ENCODE results near the gene PTPRD. TPM values are rescaled to one million over a fixed set of nuclear protein-coding genes. Genes with fewer than 3 reads are reported as not detected.

Gene PTPRD
- polyA plus RNA-seq, 1 donor: 88.9 TPM

DNA sequence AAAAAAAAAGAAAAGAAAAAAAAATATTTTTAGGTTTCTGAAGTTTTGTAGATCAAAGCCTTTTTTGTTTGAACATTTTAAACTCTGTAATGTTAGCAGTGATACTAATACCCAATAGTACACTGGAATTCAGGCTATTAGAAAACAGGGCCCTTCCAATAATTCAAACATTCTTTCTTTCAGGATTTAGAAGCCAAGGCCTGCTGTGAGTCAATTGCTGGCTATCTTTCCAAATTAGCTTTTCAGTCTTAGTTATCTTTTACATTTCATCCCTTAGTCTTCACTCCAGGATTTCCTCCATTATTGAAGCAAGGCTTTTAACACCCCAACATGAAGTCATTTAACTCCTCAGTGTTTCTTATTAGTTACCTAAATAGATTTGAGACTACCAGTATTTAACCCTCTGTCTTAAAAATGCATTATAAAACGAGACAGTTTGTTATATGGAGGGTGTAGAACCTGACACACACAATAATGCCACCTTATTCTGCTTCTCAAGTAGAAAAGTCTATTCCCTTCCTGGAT, 1861.3 kb downstream of the PTPRD start:
- no peak for DNase-seq

DNA sequence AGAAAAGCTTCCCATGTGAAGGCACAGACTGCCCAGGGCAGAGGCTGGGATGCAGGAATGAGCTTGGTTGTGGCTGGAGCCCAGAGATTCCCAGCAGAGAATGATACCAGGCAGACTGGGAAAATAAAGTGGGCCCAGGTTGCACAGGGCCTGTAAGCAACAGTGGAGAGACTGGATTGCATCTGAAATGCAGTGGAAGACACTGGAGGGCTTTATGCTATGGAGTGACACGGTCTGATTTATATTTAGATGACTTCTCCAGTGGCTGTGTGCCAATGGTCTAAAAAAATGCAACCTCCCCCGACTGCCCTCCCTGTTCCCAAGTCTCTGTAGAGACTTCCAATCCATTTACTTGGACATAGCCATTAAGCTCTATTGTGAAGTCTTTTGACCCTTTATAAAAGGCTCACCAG, 1862.2 kb downstream of the PTPRD start:
- peak; percentile 38 for DNase-seq

DNA sequence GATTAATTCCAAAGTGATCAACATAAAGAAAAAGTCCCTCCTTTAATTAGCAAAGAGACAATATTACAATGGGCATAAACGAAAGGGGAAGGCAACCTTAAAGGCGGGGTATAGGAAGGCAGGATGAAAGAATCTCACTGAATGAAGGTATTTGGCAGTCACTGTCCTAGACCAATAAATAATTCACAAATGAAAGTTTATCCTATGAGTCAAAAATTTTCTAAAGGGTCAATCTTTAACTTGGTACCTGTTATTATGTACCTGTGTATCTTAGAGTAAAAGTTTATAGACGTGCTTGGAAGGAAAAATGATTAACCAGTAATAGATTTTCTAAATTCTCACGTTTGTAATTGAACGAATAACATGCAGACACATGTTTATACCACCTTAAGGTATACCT, 1867.5 kb downstream of the PTPRD start:
- DNase-seq: no peak

DNA sequence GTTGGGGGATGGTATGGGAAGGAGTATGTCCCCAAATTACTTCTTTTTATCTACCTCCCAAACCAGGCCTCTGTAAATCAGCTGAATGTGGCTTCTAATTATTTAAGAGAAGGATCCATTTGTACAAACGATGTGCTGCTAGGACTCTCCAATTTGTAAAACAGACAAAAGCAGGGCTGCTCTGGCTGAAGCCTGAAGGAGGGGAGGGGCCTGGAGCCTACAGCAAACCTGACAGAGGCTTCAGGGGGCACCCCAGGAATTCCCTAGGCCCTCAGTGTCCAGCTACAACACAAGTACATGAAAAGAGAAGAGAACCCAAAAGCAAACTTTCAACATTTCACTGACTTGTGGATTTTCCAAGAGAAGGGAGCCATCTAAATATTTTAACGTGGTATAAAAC, 1873.9 kb downstream of the PTPRD start:
- DNase-seq: no peak

DNA sequence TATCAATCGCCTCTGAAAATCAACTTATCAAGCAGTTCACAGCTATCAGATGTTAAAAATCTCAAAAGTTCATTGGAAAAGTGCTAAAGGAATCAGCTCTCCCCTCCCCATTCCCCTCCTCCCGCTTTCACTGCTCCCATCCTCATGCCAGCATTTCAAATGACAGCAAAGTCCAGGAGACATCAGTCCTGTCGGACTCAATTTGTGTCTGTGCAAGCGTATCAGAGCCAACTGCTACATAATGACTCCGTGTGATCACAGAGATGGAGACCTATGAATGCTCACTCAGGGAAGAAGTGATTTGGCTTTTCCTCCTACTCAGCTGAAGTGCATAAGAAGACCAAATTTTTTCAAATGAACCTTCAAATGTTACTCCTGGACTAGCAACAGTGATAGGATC, 1876.0 kb downstream of the PTPRD start:
- DNase-seq: no peak

DNA sequence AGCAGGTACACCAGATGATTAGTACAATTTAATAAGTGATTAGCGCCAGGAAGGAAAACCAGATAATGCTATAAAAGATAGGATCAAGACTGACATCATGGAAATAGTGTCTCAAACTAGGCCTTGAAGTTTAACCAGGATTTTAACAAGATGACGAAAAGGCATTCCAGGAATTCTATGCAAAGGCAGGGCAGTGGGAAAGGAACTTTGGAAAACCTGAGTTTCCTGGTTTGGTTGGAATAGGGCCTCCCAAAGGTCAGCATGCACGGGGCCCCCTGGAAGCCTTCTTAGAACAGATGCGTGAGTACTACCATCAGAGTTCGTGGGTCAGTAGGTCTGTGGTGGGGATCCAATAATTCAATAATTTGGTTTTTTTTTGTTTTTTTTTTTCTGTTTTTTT, 1878.0 kb downstream of the PTPRD start:
- no peak for DNase-seq

DNA sequence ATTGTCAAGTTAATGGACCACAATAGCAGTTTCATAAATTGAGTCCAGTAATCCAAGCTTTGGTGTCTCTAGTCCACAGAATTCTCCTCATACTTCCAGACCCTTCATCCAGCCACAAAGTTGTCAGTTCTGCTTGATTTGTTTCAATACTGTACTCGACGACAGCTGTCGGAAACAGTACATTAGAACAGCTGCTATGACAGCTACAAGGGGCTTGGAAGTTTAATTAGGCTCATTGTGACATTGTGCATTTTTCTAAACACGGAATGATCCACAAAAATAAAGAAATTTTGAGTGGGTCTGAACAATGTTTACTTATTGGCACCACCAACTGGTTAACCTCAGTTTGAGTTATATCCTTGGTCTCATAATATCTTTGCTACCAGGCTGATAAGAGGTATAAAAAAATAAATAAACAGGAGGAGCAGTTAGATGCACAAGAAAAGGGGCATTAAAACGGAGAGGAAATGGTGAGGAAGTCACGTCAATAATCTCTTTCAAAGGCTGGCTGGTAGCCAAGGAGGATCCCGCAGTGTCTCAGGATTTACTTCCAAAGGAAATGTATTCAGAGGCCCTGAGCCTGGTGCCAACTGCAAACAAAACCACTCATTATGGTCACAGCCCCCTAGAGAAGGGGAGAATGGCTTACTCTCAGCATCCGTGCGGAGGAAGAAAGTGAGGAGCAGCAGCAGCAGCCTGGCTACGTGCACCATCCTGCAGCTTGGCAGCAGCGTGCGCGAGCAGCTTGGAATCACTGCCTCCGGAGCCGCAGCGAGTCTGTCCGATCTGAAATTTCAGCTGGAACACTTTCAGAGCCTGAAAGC, 1879.5 kb downstream of the PTPRD start:
- DNase-seq: peak; percentile 54

DNA sequence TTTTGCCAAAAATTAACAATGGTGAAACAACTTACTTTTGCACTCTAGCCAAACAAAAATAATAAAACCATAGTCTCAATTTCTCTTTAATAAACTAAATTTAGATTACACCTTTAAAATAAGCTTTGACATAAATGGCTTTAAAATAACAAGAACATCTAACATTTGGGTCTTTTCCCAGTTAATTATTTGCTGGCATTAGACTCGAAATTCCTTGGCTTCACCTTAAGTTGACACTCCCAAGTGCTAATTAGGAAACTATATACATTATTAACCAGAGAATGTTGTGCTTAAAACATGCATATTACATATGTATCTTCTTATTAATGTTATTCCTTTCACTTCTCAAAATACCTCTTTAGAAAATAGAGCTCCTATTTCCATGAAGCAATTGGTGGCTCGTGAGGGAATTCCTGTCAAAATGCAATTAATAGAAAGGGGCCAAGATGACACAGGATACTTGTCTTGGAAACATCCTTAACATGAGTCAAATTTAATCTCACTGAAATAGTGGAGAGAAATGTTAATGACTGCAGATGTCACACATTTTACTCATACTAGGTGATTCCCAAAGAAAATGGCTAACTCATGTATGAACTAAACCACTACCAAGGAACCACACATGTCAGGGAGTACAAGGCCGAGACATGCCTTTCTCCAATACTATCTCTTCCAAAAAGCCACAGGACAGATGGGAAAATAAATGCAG, 1880.3 kb downstream of the PTPRD start:
- DNase-seq: no peak

DNA sequence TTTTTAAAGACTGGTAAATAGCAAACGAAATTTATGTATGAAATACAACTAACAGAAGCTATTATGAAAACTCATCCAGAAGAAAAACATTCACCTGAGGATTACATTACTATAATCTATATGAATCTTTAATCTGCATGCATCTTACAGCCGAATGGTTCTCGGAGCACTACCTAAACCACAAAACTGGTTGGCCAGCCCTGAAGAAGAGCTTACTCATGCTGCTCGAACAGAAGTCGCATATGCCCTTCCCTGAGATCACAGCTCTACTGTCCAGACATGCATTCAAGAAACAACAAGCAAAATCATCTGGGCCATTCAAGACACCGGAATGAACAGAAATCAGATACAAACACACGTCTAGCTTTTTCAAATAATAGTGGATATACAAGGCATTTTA, 1882.2 kb downstream of the PTPRD start:
- DNase-seq: no peak

DNA sequence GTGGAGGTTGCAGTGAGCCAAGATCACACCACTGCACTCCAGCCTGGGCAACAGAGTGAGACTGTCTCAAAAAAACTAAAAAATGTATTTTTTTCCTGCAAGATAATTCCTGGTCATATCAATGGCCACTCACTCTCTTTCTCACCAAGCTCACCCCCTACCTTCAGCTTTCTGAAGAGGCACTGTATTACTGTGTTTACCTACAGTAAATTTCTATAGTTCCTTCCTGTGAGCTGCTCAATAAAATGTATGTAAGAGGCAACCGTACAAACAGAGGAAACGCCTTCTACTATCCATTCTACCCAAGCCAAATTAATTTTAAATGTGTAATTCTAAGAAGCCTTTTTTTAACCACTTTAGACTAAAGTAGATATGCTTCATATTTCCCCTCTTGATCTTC, 1883.9 kb downstream of the PTPRD start:
- no peak for DNase-seq

DNA sequence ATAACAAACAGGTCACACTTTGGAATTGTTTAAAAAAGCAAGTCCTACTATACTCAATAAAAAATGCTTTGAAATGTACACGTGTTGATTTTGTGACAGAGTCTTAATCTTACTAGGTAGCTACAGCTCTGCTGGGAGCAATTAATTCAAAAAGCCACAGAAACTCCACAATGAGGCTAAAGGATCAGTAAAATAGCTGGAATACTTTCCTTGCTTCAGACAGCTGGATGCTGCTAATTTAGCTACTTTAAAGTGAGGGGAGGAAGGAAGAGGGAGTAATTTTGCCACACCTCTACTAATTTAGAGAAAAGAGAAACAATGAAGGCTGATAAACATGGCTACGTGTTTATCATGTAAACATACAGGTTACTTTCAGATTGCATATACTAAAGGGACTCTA, 1885.6 kb downstream of the PTPRD start:
- DNase-seq: no peak

DNA sequence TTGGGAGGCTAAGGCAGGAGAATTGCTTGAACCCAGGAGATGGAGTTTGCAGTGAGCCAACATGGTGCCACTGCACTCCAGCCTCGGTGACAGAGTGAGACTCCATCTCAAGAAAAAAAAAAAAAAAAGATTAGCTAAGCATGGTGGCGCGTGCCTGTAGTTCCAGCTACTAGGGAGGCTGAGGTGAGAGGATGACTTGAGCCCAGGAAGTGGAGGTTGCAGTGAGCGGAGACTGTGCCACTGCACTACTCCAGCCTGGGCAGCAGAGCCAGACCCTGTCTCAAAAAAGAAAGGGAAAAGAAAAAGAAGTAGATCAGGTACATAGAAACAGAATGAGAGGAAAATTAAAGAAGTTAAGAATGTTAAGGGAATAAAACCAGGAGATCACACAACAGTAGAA, 1886.1 kb downstream of the PTPRD start:
- no peak for DNase-seq

DNA sequence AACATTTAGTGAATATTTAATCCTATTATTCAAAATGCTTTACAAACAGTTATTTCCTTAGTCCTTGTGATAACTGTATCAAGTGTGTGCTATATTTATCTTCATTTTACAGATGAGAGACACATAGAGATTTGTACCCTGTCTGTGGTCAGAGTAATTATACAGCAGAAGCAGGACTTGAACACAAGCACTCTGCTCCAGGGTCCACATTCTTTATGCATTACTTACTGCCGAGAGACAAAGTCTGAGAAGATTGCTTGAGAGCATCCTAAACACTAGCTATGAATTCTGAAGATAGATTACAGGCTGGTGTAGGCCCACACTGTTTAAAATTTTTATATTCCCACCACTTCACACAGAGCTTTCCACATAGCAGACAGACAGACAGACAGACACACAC, 1887.2 kb downstream of the PTPRD start:
- DNase-seq: no peak

DNA sequence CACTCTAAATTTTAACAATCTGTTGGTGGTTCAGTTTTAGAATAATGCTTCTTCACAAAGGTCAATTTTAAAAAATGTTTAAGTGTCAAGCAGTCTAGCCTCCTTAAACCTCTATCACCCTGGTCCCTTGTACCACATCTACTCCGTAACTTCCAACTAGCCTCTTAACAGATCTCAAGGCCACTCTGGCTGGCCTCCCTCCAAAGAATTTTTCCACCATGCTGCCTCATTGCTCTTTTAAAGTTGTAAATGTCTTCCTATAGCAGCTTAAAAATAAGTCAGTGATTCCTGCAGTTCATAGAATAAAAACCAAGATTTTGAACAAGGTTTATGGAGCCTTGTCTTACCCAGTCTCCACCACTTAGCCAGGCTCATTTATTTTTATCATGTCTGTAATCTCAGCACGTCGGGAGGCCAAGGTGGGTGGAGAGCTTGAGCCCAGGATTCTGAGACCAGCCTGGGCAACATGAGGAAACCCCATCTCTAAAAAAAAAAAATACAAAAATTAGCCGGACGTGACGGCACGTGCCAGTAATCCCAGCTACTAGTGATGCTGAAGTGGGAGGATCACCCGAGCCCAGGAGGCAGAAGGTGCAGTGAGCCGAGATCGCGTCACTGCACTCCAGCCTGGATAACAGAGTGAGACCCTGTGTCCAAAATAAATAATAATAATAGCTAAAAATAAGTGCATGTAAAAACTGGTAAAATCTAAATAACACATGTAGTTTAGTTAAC, 1888.4 kb downstream of the PTPRD start:
- DNase-seq: no peak

DNA sequence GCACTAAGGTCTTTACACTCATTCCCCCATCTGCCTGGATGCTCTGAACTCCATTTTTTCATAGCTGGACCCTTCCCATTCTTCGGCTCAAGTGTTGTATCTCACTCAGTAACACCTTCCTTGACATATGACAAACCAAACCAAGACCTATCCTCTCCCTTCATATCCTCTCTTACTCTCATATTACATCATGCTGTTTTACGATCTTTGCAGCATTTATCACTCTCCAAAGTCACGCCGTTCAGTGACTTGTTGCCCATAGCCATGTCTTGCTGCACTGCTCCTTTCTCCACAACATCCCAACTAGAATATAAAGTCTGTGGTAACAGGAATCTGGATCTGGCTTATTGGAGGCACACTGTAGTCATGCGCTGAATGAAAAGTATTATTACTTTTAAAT, 1889.6 kb downstream of the PTPRD start:
- DNase-seq: no peak

DNA sequence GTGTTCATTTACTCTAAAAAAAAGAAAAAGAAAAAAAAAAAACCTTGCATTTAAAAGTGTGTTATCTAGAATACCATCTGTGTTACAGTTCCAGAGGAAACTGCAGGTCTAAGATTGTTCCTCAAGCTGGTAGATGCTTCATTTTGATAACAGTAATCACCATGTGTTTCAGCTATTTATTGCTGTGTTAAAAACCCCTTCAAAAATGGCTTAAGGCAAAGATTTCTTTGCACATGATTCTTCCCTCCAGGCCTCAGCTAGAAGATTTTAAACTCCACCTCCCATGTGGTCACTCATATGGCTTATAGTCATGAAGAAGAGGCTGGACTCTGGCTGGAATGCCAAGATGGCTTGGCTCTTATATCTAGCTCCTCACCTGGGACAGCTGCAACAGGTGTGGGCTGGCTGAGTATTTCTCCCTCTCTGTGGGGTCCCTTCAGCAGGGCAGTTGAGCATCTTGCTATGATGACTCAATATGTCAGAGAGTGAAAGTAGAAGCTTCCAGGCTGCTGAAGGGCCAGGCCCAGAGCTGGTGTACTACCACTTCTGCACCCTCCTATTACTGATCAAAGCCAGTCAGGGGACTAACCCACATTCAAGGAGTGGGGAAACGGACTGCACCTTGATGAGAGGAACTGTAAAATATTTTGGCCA, 1892.8 kb downstream of the PTPRD start:
- DNase-seq: no peak

DNA sequence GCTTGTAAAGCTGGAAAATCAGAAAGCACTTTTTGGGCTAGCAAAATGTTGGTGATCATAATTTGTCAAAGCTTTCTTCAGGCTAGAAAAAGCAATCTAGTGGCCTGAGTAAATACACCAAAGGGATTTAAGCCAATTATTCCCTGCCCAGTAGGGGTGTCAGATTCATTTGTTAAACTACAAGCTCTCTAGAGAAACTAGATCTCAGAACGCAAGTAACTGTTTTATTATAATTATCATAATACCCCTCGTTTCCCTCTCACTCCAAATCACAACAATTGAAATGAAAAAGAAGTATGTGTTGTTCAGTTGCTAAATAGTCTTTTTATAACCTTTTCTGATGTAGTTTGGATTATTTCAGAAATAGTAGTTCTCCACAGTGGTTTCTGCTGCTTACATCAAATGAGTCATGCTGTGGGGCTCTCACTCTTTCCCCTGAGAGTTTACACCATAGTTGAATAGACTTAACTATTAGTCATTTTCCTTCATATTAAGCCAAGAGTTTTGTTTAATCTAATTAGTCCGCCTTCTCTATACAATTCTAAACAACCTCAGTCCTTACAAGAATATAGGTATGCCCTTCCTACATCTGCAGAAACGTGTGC, 1894.6 kb downstream of the PTPRD start:
- no peak for DNase-seq

DNA sequence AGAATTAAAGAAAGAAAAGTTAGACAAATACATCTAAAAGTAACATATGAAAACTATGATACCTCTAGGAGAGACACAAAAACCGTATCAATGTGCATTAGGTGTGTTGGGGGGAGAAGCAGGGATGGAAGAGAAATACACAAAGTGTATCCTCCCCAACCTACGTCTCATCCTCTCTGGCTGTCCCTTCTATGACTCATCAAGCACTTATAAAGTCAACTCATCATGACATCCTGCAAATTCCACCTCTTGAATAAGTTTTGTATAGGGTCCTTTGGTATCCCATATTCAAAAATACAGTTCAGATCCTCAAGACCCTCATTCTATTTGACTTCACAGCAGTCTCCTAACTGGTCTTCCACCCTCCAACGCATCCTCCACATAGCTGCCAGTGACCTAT, 1895.7 kb downstream of the PTPRD start:
- DNase-seq: no peak

DNA sequence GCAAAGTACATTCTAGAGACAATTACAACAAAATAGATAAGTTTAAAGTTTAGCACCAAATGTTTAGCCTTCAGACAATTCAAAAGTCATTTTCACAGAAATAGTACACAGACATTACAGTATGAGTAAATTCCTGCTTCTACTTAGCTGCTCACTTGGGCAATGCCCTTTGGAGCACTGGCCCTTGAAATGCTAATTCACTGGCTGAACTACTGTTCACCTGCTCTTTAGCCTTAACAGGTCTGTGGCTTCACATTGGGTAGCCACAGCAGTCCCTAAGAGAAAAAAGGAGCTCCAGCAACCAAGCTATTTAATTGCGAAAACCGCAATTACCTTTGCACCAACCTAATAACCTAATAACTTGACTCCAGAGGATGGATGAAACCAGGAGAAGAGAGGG, 1897.0 kb downstream of the PTPRD start:
- no peak for DNase-seq

DNA sequence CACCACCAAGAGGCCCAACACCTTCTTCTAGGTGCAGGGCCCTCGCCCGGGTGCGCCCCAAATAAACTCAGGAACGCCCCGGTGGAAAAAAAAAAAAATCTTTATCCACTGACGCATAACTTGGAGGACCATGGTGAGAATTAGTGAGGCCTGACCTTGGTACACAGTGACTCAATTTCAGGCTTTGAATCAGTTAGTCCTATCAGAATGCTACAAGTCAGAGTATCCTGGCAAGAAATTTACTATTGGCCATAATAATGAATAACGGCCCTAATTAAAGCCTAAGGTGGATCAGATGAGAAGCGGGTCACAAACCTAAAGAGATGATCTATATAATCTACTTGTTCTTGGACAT, 1899.0 kb downstream of the PTPRD start:
- DNase-seq: no peak

DNA sequence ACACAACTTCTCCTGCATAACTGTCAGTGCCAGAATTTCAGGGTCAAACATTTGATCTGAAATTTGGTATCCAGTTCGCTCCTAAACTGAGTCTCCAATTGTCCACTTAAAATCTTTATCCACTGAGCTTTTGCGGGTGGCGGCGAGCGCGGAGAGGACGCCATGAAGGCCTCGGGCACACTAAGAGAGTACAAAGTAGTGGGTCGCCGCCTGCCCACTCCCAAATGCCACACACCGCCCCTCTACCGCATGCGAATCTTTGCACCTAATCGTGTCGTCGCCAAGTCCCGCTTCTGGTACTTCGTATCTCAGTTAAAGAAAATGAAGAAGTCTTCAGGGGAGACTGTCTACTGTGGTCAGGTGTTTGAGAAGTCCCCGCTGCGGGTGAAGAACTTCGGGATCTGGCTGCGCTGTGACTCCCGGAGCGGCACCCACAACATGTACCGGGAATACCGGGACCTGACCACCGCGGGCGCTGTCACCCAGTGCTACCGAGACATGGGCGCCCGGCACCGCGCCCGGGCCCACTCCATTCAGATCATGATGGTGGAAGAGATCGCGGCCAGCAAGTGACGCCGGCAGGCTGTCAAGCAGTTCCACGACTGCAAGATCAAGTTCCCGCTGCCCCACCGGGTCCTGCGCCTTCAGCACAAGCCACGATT, 1899.5 kb downstream of the PTPRD start:
- no peak for DNase-seq

DNA sequence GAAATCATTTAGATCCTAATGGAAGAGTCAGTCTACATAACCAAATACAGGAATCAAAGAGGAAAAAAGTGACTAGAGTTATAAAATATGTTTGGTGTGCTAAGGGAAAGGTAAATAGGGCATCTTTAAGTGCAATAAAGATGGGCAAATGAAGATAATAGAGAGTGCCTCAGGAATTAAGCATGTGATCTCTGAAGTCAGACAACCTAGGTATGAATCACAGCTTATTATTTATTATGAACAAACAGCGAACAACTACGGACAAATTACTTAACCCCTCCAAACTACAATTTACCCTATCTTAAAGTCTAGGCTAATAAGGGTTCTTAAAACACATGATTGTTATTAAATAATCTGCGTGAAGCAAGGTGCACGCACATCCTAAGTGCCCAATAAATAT, 1903.1 kb downstream of the PTPRD start:
- no peak for DNase-seq

Measured in hindlimb muscle (tissue), 1 donor.